MV-4-11 (cell line): ENCODE measurements around the gene SHANK3.
"Not testable (repeated sequence)": the region's sequence is repeated elsewhere in the genome, so short reads cannot be mapped to it uniquely, and the experiment has no call there.

Experiments used
- DNase-seq: peaks from one replicate; lab custom pipeline; 2025; lab: John Stamatoyannopoulos, UW

SHANK3 gene

GRCh38 chr22:50672471-50673230, at the start of gene SHANK3:
SHANK3 (plus strand) TSS chr22:50672823.
- no peak for DNase-seq

- DNase-seq, result no peak
These were observed 48.1 kb upstream of the SHANK3 start for GRCh38 chr22:50624347-50625130.

- no peak for DNase-seq
These were observed 47.5 kb upstream of the SHANK3 start for GRCh38 chr22:50625131-50625567.

- DNase-seq, result no peak
These were observed 46.9 kb upstream of the SHANK3 start for GRCh38 chr22:50625568-50626313.

GRCh38 chr22:50626314-50626849, 46.2 kb upstream of the SHANK3 start:
- no peak for DNase-seq

- no peak for DNase-seq
These were observed 45.6 kb upstream of the SHANK3 start for GRCh38 chr22:50626850-50627641.

GRCh38 chr22:50627642-50628542, 44.7 kb upstream of the SHANK3 start, which contains the start of gene ARSA:
ARSA (minus strand) TSS chr22:50628152; CDS start chr22:50627779, 373 bp downstream.
- peak; percentile 78 for DNase-seq

- no peak for DNase-seq
These were observed 44.0 kb upstream of the SHANK3 start for GRCh38 chr22:50628543-50629134.

- peak; percentile 55 for DNase-seq
These were observed 42.2 kb upstream of the SHANK3 start for GRCh38 chr22:50630376-50630775.

- DNase-seq, result peak; percentile 40
These were observed 39.5 kb upstream of the SHANK3 start for GRCh38 chr22:50633086-50633485.

GRCh38 chr22:50633771-50634170, 38.9 kb upstream of the SHANK3 start:
- DNase-seq, result no peak

GRCh38 chr22:50635591-50635990, 37.0 kb upstream of the SHANK3 start:
- DNase-seq, result no peak

GRCh38 chr22:50640296-50640695, 32.3 kb upstream of the SHANK3 start:
- DNase-seq, result not testable (repeated sequence)

- DNase-seq, result peak; percentile 63
These were observed 31.6 kb upstream of the SHANK3 start for GRCh38 chr22:50640857-50641647.

- DNase-seq, result peak; percentile 32
These were observed 30.7 kb upstream of the SHANK3 start for GRCh38 chr22:50641696-50642607.

- not testable (repeated sequence) for DNase-seq
These were observed 29.4 kb upstream of the SHANK3 start for GRCh38 chr22:50643021-50643820.

GRCh38 chr22:50643821-50644101, 28.9 kb upstream of the SHANK3 start:
- not testable (repeated sequence) for DNase-seq
